GM12801 (cell line): Measurements from ENCODE around the gene FAM13A.

Experiments used
- TF ChIP-seq, protein P1 (sequence below): IDR thresholded peaks from one replicate; pipeline ENCODE4 v1.5.1; 2011; ENCODE audit warnings: control low read depth; ENCODE audit not compliant: insufficient read length; ENCODE audit errors: extremely low read depth

The FAM13A gene

DNA sequence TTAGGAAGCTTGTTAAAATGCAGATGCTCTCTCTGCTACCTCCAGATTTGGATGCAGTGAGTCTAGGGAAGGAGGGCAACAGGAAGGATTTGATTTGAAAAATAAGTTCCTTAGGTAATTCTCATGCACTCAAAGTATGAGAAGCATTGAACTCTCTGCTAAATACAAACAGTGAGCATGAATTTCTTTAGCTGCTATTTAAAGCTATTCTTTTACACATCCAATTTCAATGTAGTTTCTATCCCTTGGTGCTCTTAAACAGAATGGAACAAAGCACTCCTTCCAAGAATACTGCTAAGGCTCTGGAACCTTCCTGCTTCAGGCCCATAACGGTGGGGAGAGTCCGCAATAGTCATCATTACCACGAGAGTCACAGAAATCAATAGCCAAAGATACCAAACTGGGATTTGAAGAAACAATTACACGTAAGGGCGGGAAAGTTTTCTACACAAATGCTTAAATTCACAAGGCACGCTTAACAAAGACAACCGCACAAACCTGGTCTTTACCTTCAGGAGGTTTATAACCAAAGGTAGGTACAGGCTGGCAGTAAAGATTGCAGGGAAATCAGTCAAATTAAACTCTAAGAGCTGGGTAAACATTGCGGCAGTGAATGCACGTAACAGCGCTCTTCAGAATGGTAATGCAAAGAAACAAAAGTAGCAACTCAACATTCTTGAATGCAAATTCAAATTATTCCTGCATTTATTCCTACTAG, 236.1 kb downstream of the FAM13A start:
- TF ChIP-seq, protein P1, sequence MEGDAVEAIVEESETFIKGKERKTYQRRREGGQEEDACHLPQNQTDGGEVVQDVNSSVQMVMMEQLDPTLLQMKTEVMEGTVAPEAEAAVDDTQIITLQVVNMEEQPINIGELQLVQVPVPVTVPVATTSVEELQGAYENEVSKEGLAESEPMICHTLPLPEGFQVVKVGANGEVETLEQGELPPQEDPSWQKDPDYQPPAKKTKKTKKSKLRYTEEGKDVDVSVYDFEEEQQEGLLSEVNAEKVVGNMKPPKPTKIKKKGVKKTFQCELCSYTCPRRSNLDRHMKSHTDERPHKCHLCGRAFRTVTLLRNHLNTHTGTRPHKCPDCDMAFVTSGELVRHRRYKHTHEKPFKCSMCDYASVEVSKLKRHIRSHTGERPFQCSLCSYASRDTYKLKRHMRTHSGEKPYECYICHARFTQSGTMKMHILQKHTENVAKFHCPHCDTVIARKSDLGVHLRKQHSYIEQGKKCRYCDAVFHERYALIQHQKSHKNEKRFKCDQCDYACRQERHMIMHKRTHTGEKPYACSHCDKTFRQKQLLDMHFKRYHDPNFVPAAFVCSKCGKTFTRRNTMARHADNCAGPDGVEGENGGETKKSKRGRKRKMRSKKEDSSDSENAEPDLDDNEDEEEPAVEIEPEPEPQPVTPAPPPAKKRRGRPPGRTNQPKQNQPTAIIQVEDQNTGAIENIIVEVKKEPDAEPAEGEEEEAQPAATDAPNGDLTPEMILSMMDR: no peak

DNA sequence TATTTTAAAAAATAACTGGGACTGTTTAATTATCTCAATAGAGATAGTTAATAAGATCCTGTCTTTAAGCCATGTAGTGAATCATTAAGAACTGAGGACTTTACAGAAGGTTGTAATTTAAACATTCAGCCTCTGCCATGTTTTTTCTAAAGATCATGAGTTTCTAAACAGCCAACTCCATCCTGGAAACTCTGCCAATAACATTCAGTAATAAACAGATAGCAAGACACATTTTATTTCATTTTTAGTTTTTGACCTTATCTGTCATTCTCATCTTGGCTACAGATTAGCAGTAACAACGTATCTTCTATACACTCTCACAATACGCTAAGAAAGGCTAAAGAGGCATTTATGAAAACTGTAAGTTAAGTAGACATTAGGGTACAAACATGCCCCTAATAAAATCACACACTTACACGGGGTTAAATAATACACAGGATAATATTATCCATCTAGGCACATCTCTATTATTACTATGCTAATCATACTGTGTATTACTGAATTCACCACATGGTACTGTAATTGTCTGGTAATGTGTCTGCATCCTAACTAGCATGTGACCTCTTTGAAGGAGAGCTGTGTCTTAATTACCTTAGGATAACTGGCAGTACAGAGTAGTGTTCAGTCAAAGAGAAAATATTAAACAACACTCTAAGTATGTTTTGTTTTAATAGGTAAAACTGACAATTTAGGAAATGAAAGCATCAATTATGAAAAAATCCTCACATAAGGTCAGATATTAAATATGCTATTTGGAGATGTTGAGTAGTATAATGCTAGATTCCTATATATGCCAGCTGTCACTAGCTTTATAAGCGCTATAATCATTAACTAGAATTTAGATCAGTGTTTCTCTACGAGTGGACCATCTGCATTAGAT, 236.9 kb downstream of the FAM13A start:
- TF ChIP-seq, protein P1: no peak

- TF ChIP-seq, protein P1: no peak
Observed at GRCh38 chr4:88818631-88819470, 238.1 kb downstream of the FAM13A start.

- TF ChIP-seq, protein P1: no peak
Observed at GRCh38 chr4:88817740-88818139, 239.2 kb downstream of the FAM13A start.

DNA sequence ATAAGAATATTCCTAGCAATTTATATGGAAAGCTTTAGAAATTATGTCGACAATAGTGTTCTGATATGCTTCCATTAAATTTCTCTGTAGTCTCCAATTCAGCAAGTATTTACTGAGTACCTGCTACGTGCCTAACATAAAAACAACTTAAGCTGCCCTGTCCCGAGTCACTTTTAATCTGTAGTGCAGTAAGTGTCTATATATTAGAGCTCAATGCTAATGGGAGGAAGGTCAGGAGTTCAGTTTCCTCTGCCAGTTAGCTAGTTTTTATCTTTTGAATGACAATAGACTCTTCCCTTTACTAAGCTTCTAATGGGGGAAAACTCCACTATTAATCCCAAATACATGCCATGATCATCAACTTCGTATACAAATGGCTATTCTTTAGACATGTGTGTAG, 240.6 kb downstream of the FAM13A start:
- TF ChIP-seq, protein P1: no peak

DNA sequence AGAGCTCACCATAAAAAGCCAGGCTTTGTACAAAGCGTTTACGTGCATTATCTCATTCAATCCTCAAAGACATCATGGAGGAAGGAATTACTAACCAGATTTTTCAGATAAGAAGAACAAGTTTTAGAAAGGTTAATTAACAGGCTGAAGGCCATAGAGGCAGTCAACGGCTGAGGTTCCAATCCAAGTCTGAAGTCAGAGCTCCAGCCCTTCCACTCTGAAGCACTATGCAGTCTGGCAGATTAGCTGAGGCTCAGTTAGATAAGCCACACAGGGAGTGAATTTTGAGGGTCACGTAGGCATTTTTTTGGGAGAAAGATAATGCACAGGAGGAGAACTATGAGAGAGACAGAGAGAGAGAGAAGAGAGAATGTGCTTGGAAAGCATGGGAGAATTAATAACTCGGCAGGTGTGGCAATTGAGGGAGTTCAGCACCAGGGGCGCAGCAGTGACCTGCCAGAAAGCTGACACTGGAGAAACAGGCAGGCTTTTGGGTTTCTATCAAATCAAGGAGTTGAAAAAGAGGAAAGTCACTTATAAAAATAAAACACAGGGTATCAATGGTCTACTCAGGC, 242.9 kb downstream of the FAM13A start:
- TF ChIP-seq, protein P1: no peak
